ENCODE results near the gene CREB5. TPM values are rescaled to one million over a fixed set of nuclear protein-coding genes. Genes with fewer than 3 reads are reported as not detected.

Gene CREB5
- total and polyA plus RNA-seq, 2 donors (not counting 3 experiments of a cell fraction or from before 2014, with no cell fraction given): 19.6 to 28.4 TPM

DNA sequence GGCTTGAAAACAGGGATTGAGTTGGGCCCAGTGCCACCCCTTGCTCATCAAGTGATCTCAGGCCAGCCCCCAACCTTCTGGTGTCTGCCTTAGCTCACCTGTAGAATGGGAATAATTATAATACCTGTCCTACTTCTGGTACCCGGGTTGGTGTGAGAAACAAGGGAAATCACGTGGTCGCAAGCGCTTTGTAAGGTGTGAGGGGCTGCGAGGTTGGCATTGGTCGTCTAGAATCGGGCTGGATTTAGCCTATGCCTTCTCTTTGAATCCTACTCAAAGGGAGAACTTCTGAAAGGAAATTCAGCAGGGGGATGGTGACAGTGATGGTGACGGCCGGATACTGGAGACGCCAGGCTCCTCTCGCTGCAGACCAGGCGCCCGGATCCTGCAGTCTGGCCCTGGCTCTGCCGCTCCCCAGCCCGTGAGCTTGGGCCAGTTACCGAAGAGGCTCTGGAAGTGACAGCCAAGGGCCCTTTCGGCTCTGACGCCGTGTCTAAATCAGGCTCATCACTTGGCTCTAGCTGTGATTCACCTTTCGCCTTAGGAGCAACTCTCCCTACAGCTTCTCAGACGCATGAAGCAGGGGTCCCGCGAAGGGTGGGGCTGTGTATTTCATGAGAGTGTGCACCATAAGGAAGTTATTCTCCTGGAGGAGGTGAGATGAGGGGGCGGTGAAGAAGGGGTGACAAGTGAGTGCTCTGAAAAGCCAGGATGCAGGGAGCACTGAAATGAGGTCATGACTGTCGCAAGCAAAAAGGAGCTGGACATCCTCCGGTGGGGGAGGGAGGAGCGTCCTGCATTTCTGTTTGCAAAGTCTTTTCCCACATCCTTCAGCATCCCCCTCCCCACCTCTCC lies 4.0 kb upstream of the CREB5 start:
- Histone ChIP-seq H3K27ac (ENCODE audit: insufficient read depth, low read depth, low read length) (no peak overlapping the region), H3K79me2 (ENCODE audit: control insufficient read depth, insufficient read depth, low read length) (no peaks in the 10 kb centered on the region)

More for the DNA sequence above, 4.0 kb upstream of the CREB5 start:
- TF ChIP-seq, protein P1, sequence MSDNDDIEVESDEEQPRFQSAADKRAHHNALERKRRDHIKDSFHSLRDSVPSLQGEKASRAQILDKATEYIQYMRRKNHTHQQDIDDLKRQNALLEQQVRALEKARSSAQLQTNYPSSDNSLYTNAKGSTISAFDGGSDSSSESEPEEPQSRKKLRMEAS (IDR thresholded peaks at IDR 0.05; ENCODE audit: insufficient read depth, insufficient read length): no peak
- TF ChIP-seq GATA2 (IDR thresholded peaks at IDR 0.05; ENCODE audit: insufficient read depth, insufficient read length, low read depth, low read length): no peak
- no peak for TF ChIP-seq EZH2 (IDR thresholded peaks at IDR 0.05; ENCODE audit: borderline replicate concordance, low read depth, low read length, severe bottlenecking)
- no peak for TF ChIP-seq FOS (IDR thresholded peaks at IDR 0.05; ENCODE audit: borderline replicate concordance, insufficient read depth, low read length)
- TF ChIP-seq JUN (IDR thresholded peaks at IDR 0.05; ENCODE audit: borderline replicate concordance, insufficient read depth, insufficient read length, low read depth): no peak
- TF ChIP-seq, protein P2, sequence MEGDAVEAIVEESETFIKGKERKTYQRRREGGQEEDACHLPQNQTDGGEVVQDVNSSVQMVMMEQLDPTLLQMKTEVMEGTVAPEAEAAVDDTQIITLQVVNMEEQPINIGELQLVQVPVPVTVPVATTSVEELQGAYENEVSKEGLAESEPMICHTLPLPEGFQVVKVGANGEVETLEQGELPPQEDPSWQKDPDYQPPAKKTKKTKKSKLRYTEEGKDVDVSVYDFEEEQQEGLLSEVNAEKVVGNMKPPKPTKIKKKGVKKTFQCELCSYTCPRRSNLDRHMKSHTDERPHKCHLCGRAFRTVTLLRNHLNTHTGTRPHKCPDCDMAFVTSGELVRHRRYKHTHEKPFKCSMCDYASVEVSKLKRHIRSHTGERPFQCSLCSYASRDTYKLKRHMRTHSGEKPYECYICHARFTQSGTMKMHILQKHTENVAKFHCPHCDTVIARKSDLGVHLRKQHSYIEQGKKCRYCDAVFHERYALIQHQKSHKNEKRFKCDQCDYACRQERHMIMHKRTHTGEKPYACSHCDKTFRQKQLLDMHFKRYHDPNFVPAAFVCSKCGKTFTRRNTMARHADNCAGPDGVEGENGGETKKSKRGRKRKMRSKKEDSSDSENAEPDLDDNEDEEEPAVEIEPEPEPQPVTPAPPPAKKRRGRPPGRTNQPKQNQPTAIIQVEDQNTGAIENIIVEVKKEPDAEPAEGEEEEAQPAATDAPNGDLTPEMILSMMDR (IDR thresholded peaks at IDR 0.05; ENCODE audit: extremely low read depth in 1 of 2, insufficient read depth in 1 of 2, low read depth in 1 of 2, low read length in 2 of 2): no peak
- TF ChIP-seq MYC (IDR thresholded peaks at IDR 0.05; ENCODE audit: low read depth, low read length): no peak
- TF ChIP-seq POLR2AphosphoS5 (IDR thresholded peaks at IDR 0.05; ENCODE audit: insufficient read depth, low read depth, low read length): no peak
- no peak for TF ChIP-seq POLR2A (IDR thresholded peaks at IDR 0.05; ENCODE audit: low read depth, low read length)
- DNase-seq (ENCODE audit: low read depth, low spot score) (no peak), FAIRE-seq (no peak)
- H3K9me1 ChIP-seq (replicated peaks; ENCODE audit: control insufficient read depth, extremely low read depth, insufficient read depth, low read length): no peaks in the 10 kb centered on the region
- dilution Hi-C loops (cut with MboI; ENCODE audit: extremely low pct_ligation_motif_present, low sequenced_read_pairs) (no loop called here), intact Hi-C loops (cut with micrococcal nuclease) (loop anchor here (5.0 kb wide), 1 partner anchor 444 kb away; no protein-coding TSS in a partner anchor)
- H2AFZ ChIP-seq (ENCODE audit: low read depth, low read length): no peak overlapping the region
- peaks cover 15% of the 10 kb centered on the region for H3K4me1 ChIP-seq (ENCODE audit: control insufficient read depth, extremely low read depth, insufficient read depth, low read length)
- H3K9me3 ChIP-seq (replicated peaks; ENCODE audit: control insufficient read depth, insufficient read depth, low read length): no peaks in the 10 kb centered on the region
- H3K4me3 ChIP-seq (replicated peaks in 1 of 3; ENCODE audit: insufficient read depth in 1 of 3, low read depth in 1 of 3, low read length in 3 of 3): no peak overlapping the region
- BruUV-seq (replicated peaks): no TSS peak
- no peaks in the 10 kb centered on the region for H3K27me3 ChIP-seq (ENCODE audit: control insufficient read depth in 2 of 2, insufficient read depth in 2 of 2, low read length in 2 of 2)
- H3K4me2 ChIP-seq (ENCODE audit: insufficient read depth, low read length): no peak overlapping the region
- no peaks in the 10 kb centered on the region for H4K20me1 ChIP-seq (replicated peaks; ENCODE audit: control insufficient read depth, extremely low read depth, insufficient read depth, low read length)
- H3K36me3 ChIP-seq (ENCODE audit: control insufficient read depth in 2 of 2, extremely low read depth in 1 of 2, insufficient read depth in 2 of 2, low read length in 2 of 2): no peaks in the 10 kb centered on the region
- no peak overlapping the region for H3K9ac ChIP-seq (replicated peaks; ENCODE audit: extremely low read depth, insufficient read depth, low read length)
- CTCF ChIA-PET: interaction anchor here (0.8 to 2.3 kb wide), 5 partner anchors 8 to 513 kb away, joined by 3 to 4 read pairs (median 4); no protein-coding TSS in a partner anchor
- POLR2A ChIA-PET: interaction anchor here (0.6 to 0.8 kb wide), 3 partner anchors 216 to 284 kb away, joined by 3 to 5 read pairs (median 4); no protein-coding TSS in a partner anchor

All from endothelial cell of umbilical vein (primary cell).